ENCODE measurements around the gene IL12RB1.
"Not testable (repeated sequence)": the region's sequence is repeated elsewhere in the genome, so short reads cannot be mapped to it uniquely, and the experiment has no call there.

The IL12RB1 gene

GRCh38 chr19:18119013-18119716 is 32.4 kb upstream of the IL12RB1 start:
- H3K36me3 Mint-ChIP-seq (ENCODE audit: low read depth): peaks cover 25% of the 10 kb centered on the region
- peak overlapping the region; percentile 79 for H3K4me3 Mint-ChIP-seq
- peaks cover 37% of the 10 kb centered on the region for H3K4me1 Mint-ChIP-seq (ENCODE audit: low read depth)
- peak overlapping the region; percentile 76 for H3K27ac Mint-ChIP-seq
- H3K27me3 Mint-ChIP-seq: no peaks in the 10 kb centered on the region
- H3K9me3 Mint-ChIP-seq: no peaks in the 10 kb centered on the region

- H3K4me1 Mint-ChIP-seq (ENCODE audit: low read depth): peaks cover 37% of the 10 kb centered on the region
- H3K36me3 Mint-ChIP-seq (ENCODE audit: low read depth): peaks cover 24% of the 10 kb centered on the region
- no peaks in the 10 kb centered on the region for H3K27me3 Mint-ChIP-seq
- peak overlapping the region; percentile 79 for H3K4me3 Mint-ChIP-seq
- peak overlapping the region; percentile 76 for H3K27ac Mint-ChIP-seq
- H3K9me3 Mint-ChIP-seq: no peaks in the 10 kb centered on the region
These were observed 31.8 kb upstream of the IL12RB1 start for GRCh38 chr19:18118420-18119012.

- H3K4me1 Mint-ChIP-seq (ENCODE audit: low read depth): peaks cover 37% of the 10 kb centered on the region
- peak overlapping the region; percentile 79 for H3K4me3 Mint-ChIP-seq
- no peaks in the 10 kb centered on the region for H3K9me3 Mint-ChIP-seq
- H3K27me3 Mint-ChIP-seq: no peaks in the 10 kb centered on the region
- H3K27ac Mint-ChIP-seq: peak overlapping the region; percentile 76
- H3K36me3 Mint-ChIP-seq (ENCODE audit: low read depth): peaks cover 22% of the 10 kb centered on the region
These were observed 31.1 kb upstream of the IL12RB1 start for GRCh38 chr19:18117692-18118378.

GRCh38 chr19:18117364-18117691 is 30.6 kb upstream of the IL12RB1 start:
- Mint-ChIP-seq H3K4me1 (ENCODE audit: low read depth) (peaks cover 37% of the 10 kb centered on the region), H3K36me3 (ENCODE audit: low read depth) (peaks cover 22% of the 10 kb centered on the region), H3K27me3 (no peaks in the 10 kb centered on the region), H3K4me3 (peak overlapping the region; percentile 67), H3K27ac (peak overlapping the region; percentile 49), H3K9me3 (no peaks in the 10 kb centered on the region)

- Mint-ChIP-seq H3K4me3 (no peak overlapping the region), H3K9me3 (no peaks in the 10 kb centered on the region), H3K27me3 (no peaks in the 10 kb centered on the region), H3K27ac (no peak overlapping the region), H3K36me3 (ENCODE audit: low read depth) (peaks cover 22% of the 10 kb centered on the region), H3K4me1 (ENCODE audit: low read depth) (peaks cover 33% of the 10 kb centered on the region)
These were observed 27.7 kb upstream of the IL12RB1 start for GRCh38 chr19:18114483-18114882.

- peak overlapping the region; percentile 49 for H3K27ac Mint-ChIP-seq
- peaks cover 22% of the 10 kb centered on the region for H3K36me3 Mint-ChIP-seq (ENCODE audit: low read depth)
- no peaks in the 10 kb centered on the region for H3K27me3 Mint-ChIP-seq
- no peaks in the 10 kb centered on the region for H3K9me3 Mint-ChIP-seq
- H3K4me3 Mint-ChIP-seq: no peak overlapping the region
- peaks cover 33% of the 10 kb centered on the region for H3K4me1 Mint-ChIP-seq (ENCODE audit: low read depth)
These were observed 27.1 kb upstream of the IL12RB1 start for GRCh38 chr19:18113827-18114226.

- H3K4me3 Mint-ChIP-seq: no peak overlapping the region
- H3K36me3 Mint-ChIP-seq (ENCODE audit: low read depth): peaks cover 22% of the 10 kb centered on the region
- no peaks in the 10 kb centered on the region for H3K27me3 Mint-ChIP-seq
- H3K27ac Mint-ChIP-seq: no peak overlapping the region
- H3K4me1 Mint-ChIP-seq (ENCODE audit: low read depth): peaks cover 28% of the 10 kb centered on the region
- H3K9me3 Mint-ChIP-seq: no peaks in the 10 kb centered on the region
These were observed 26.3 kb upstream of the IL12RB1 start for GRCh38 chr19:18112989-18113478.

GRCh38 chr19:18110609-18111232 is 24.0 kb upstream of the IL12RB1 start:
- Mint-ChIP-seq H3K9me3 (no peaks in the 10 kb centered on the region), H3K4me1 (ENCODE audit: low read depth) (peaks cover 20% of the 10 kb centered on the region), H3K4me3 (peak overlapping the region; percentile 70), H3K36me3 (ENCODE audit: low read depth) (peaks cover 21% of the 10 kb centered on the region), H3K27me3 (no peaks in the 10 kb centered on the region), H3K27ac (no peak overlapping the region)

GRCh38 chr19:18109733-18110608 is 23.2 kb upstream of the IL12RB1 start:
- Mint-ChIP-seq H3K27me3 (no peaks in the 10 kb centered on the region), H3K36me3 (ENCODE audit: low read depth) (peaks cover 16% of the 10 kb centered on the region), H3K27ac (no peak overlapping the region), H3K4me3 (peak overlapping the region; percentile 76), H3K9me3 (no peaks in the 10 kb centered on the region), H3K4me1 (ENCODE audit: low read depth) (peaks cover 25% of the 10 kb centered on the region)

GRCh38 chr19:18109341-18109732 is 22.6 kb upstream of the IL12RB1 start:
- H3K9me3 Mint-ChIP-seq: no peaks in the 10 kb centered on the region
- H3K27ac Mint-ChIP-seq: no peak overlapping the region
- H3K27me3 Mint-ChIP-seq: no peaks in the 10 kb centered on the region
- peaks cover 31% of the 10 kb centered on the region for H3K4me1 Mint-ChIP-seq (ENCODE audit: low read depth)
- peak overlapping the region; percentile 76 for H3K4me3 Mint-ChIP-seq
- peaks cover 10% of the 10 kb centered on the region for H3K36me3 Mint-ChIP-seq (ENCODE audit: low read depth)

GRCh38 chr19:18108897-18109296 is 22.2 kb upstream of the IL12RB1 start:
- peaks cover 8% of the 10 kb centered on the region for H3K36me3 Mint-ChIP-seq (ENCODE audit: low read depth)
- H3K9me3 Mint-ChIP-seq: no peaks in the 10 kb centered on the region
- no peaks in the 10 kb centered on the region for H3K27me3 Mint-ChIP-seq
- peak overlapping the region; percentile 76 for H3K4me3 Mint-ChIP-seq
- peaks cover 33% of the 10 kb centered on the region for H3K4me1 Mint-ChIP-seq (ENCODE audit: low read depth)
- peak overlapping the region; percentile 38 for H3K27ac Mint-ChIP-seq

GRCh38 chr19:18107235-18107634 is 20.5 kb upstream of the IL12RB1 start:
- Mint-ChIP-seq H3K27ac (peak overlapping the region; percentile 3), H3K36me3 (ENCODE audit: low read depth) (peaks cover 5% of the 10 kb centered on the region), H3K4me1 (ENCODE audit: low read depth) (peaks cover 38% of the 10 kb centered on the region), H3K4me3 (no peak overlapping the region), H3K9me3 (no peaks in the 10 kb centered on the region), H3K27me3 (no peaks in the 10 kb centered on the region)

- H3K9me3 Mint-ChIP-seq; H3K36me3 Mint-ChIP-seq (ENCODE audit: low read depth); H3K27ac Mint-ChIP-seq; H3K27me3 Mint-ChIP-seq; H3K4me3 Mint-ChIP-seq: not testable (repeated sequence)
- peaks cover 30% of the 10 kb centered on the region for H3K4me1 Mint-ChIP-seq (ENCODE audit: low read depth)
These were observed 18.5 kb upstream of the IL12RB1 start for GRCh38 chr19:18105259-18105658.

GRCh38 chr19:18104793-18105131 is 18.0 kb upstream of the IL12RB1 start:
- no peaks in the 10 kb centered on the region for H3K36me3 Mint-ChIP-seq (ENCODE audit: low read depth)
- no peaks in the 10 kb centered on the region for H3K9me3 Mint-ChIP-seq
- peaks cover 35% of the 10 kb centered on the region for H3K4me1 Mint-ChIP-seq (ENCODE audit: low read depth)
- H3K27me3 Mint-ChIP-seq: no peaks in the 10 kb centered on the region
- peak overlapping the region; percentile 74 for H3K27ac Mint-ChIP-seq
- H3K4me3 Mint-ChIP-seq: peak overlapping the region; percentile 77
